Retinal pigment epithelial cell (primary cell): Measurements from ENCODE around the gene NKD2.

Source experiments
- DNase-seq: peaks from one replicate; pipeline ENCODE4 v3.0.0-alpha.2; 2010; ENCODE audit warnings: low read depth
- H3K4me3 ChIP-seq: 2 replicates; pipeline ENCODE4 v1.5.1; 2011; ENCODE audit warnings: mild to moderate bottlenecking, low read length, control low read depth, moderate library complexity
- TF ChIP-seq, protein P1 (sequence below): conservative IDR thresholded peaks from 2 replicates; pipeline ENCODE4 v1.5.1; 2011; ENCODE audit warnings: low read depth, low read length, control low read depth, inconsistent platforms

NKD2 gene

GRCh38 chr5:1083823-1084605, 75.4 kb downstream of the NKD2 start:
- no peak for DNase-seq
- TF ChIP-seq, protein P1, sequence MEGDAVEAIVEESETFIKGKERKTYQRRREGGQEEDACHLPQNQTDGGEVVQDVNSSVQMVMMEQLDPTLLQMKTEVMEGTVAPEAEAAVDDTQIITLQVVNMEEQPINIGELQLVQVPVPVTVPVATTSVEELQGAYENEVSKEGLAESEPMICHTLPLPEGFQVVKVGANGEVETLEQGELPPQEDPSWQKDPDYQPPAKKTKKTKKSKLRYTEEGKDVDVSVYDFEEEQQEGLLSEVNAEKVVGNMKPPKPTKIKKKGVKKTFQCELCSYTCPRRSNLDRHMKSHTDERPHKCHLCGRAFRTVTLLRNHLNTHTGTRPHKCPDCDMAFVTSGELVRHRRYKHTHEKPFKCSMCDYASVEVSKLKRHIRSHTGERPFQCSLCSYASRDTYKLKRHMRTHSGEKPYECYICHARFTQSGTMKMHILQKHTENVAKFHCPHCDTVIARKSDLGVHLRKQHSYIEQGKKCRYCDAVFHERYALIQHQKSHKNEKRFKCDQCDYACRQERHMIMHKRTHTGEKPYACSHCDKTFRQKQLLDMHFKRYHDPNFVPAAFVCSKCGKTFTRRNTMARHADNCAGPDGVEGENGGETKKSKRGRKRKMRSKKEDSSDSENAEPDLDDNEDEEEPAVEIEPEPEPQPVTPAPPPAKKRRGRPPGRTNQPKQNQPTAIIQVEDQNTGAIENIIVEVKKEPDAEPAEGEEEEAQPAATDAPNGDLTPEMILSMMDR, result no peak

DNA sequence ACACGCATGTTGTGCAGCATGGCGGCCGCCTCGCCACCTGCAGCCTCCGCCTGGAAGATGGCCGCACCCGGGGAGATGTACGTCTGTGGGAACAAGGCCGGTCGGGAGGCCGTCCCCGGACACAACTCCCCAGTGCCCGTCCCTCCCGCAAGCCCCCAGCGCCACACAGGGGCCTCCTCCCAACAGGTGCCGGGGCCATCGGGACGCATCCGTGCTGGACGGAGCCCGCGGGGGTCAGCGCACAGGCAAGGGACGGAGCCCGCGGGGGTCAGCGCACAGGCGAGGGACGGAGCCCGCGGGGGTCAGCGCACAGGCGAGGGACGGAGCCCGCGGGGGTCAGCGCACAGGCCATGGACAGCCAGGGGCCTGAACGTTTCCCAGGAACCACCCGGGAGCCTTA, 76.8 kb downstream of the NKD2 start:
- H3K4me3 ChIP-seq, result no peak overlapping the region
- DNase-seq, result no peak
- TF ChIP-seq, protein P1, result no peak

More at GRCh38 chr5:1083823-1084605, 75.4 kb downstream of the NKD2 start:
- H3K4me3 ChIP-seq, result no peak overlapping the region

GRCh38 chr5:1086137-1086536, 77.5 kb downstream of the NKD2 start:
- TF ChIP-seq, protein P1, result no peak
- no peak overlapping the region for H3K4me3 ChIP-seq
- DNase-seq, result no peak

GRCh38 chr5:1086871-1087270, 78.3 kb downstream of the NKD2 start:
- H3K4me3 ChIP-seq, result no peak overlapping the region
- TF ChIP-seq, protein P1, result no peak
- no peak for DNase-seq

- DNase-seq, result no peak
- TF ChIP-seq, protein P1, result no peak
- no peak overlapping the region for H3K4me3 ChIP-seq
These were observed 78.8 kb downstream of the NKD2 start for GRCh38 chr5:1087428-1087827.

DNA sequence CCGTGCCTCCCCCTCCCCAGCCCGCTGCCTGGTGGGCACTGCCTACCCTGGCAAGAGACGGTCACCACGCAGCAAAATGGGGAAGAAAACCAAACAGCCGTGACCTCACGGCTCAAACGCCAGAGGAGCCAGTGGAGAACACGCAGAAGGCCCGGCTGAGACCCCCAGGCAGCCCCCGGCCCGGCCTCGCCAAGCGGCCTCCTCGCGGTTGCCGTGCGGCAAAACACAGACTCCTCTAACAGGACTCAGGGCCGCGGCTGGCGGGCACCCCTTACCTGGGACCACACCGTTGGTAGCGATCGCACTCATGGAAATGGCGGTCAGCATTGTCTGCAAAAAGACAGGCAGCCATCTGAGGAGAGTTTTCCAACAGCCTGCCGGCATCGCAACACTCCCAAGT, 79.4 kb downstream of the NKD2 start:
- H3K4me3 ChIP-seq, result no peak overlapping the region
- DNase-seq, result no peak
- TF ChIP-seq, protein P1, result no peak
